Prostate gland (tissue), 2 donors: ENCODE measurements around the gene OTOA. TPM values are rescaled to one million over a fixed set of nuclear protein-coding genes. Genes with fewer than 3 reads are reported as not detected.
"Not testable (repeated sequence)": the region's sequence is repeated elsewhere in the genome, so short reads cannot be mapped to it uniquely, and the experiment has no call there.

Experiments
- DNase-seq: peaks from one replicate; pipeline ENCODE4 v3.0.0-alpha.2; 2019; ENCODE audit warnings: low spot score
- H3K27ac ChIP-seq, 2 donors: fragments of 200-600 bp; sonication (generic); 2 replicates each; pipeline ENCODE4 v1.5.1; 2017 to 2019
- H3K27me3 ChIP-seq: fragments of 200-600 bp; sonication (generic); replicated peaks from 2 replicates; pipeline ENCODE4 v1.5.1; 2019; ENCODE audit not compliant: insufficient read depth
- H3K36me3 ChIP-seq, 2 donors: fragments of 200-600 bp; sonication (generic); 1 replicate in 1 of 2; 2 replicates in 1 of 2; pipeline versions ENCODE4 v1.5.1 to v1.8.1; 2017 to 2019
- H3K4me1 ChIP-seq: fragments of 200-600 bp; sonication (generic); replicated peaks from 2 replicates; pipeline ENCODE4 v1.5.1; 2019
- H3K4me3 ChIP-seq, 2 donors: fragments of 200-600 bp; sonication (generic); 2 replicates each; pipeline ENCODE4 v1.5.1; 2017 to 2019
- H3K9me3 ChIP-seq: fragments of 200-600 bp; sonication (generic); 2 replicates; pipeline ENCODE4 v1.5.1; 2017
- POLR2A ChIP-seq: fragments of 450-650 bp; IDR thresholded peaks from one replicate; pipeline ENCODE4 v1.6.1; 2016; ENCODE audit warnings: antibody characterized with exemption, mild to moderate bottlenecking
- POLR2AphosphoS5 ChIP-seq: sonication (generic); formaldehyde crosslinking; IDR thresholded peaks from one replicate; pipeline ENCODE4 v1.6.1; 2017; ENCODE audit warnings: antibody characterized with exemption
- WGBS: methylation state at CpG from one replicate; pipeline ENCODE4 v1.1.5; 2018; 5-methylcytosine and 5-hydroxymethylcytosine counted together
- intact Hi-C: fragments of 100-400 bp; cut with DNase I; formaldehyde crosslinking; loops from one replicate; pipeline ENCODE4 v1.14.2; 2022
- total RNA-seq, 2 donors: library from RNA; depleted of rRNA; stranded (reverse); fragments of >200 nt; gene quantifications; one replicate each; pipeline ENCODE4 v1.1.0, GENCODE V29; 2016
- TF ChIP-seq, protein P1 (sequence below), 4 experiments: fragments of 200-600 bp in 2 of 4; fragments of 450-650 bp in 2 of 4; sonication (generic) in 2 of 4; IDR thresholded peaks; 1 replicate in 3 of 4; 2 replicates in 1 of 4; pipeline ENCODE4 v1.5.1; 2016 to 2019; ENCODE audit warnings: antibody characterized with exemption in 4 of 4, mild to moderate bottlenecking in 2 of 4, moderate library complexity in 2 of 4

The OTOA gene
- total RNA-seq, 2 donors from 2014 or later: 0.68 TPM

GRCh38 chr16:21723532-21723931, 59.8 kb downstream of the OTOA start:
- DNase-seq: no peak
- intact Hi-C loops: no loop called here
- Histone ChIP-seq H3K27me3 (no peaks in the 10 kb centered on the region), H3K9me3 (no peaks in the 10 kb centered on the region), H3K4me3 (no peak overlapping the region), H3K36me3 (no peaks in the 10 kb centered on the region), H3K4me1 (no peaks in the 10 kb centered on the region), H3K27ac (no peak overlapping the region)
- 77% methylated on average over 2 of the region's 2 CpGs for WGBS
- TF ChIP-seq POLR2A: no peak
- TF ChIP-seq POLR2AphosphoS5: no peak
- TF ChIP-seq, protein P1, sequence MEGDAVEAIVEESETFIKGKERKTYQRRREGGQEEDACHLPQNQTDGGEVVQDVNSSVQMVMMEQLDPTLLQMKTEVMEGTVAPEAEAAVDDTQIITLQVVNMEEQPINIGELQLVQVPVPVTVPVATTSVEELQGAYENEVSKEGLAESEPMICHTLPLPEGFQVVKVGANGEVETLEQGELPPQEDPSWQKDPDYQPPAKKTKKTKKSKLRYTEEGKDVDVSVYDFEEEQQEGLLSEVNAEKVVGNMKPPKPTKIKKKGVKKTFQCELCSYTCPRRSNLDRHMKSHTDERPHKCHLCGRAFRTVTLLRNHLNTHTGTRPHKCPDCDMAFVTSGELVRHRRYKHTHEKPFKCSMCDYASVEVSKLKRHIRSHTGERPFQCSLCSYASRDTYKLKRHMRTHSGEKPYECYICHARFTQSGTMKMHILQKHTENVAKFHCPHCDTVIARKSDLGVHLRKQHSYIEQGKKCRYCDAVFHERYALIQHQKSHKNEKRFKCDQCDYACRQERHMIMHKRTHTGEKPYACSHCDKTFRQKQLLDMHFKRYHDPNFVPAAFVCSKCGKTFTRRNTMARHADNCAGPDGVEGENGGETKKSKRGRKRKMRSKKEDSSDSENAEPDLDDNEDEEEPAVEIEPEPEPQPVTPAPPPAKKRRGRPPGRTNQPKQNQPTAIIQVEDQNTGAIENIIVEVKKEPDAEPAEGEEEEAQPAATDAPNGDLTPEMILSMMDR (IDR thresholded peaks at IDR 0.05): no peak

DNA sequence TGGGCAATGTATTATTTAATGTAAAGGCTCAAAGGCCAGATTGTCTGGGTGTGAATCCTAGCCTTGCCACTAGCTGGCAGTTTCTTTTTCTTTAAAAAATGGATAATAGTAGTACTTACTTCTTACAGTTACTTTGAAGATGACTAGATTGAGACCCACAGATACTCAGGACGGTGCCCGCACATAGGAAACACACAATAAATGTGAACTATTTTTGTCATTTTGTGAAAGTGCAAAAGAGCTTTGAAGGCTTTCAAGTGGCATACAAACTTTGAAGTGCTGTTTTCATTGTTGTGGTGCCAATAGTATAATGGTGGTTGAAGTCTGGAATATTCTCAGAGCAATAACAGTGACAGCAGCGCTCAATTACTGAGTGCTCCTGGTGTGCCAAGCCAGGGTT, 63.6 kb downstream of the OTOA start:
- Histone ChIP-seq H3K27me3 (no peaks in the 10 kb centered on the region), H3K27ac (no peak overlapping the region), H3K36me3 (no peaks in the 10 kb centered on the region), H3K9me3 (no peaks in the 10 kb centered on the region), H3K4me1 (no peaks in the 10 kb centered on the region), H3K4me3 (no peak overlapping the region)
- DNase-seq: no peak
- intact Hi-C loops: no loop called here
- 79% methylated on average over 3 of the region's 3 CpGs for WGBS
- TF ChIP-seq, protein P1 (IDR thresholded peaks at IDR 0.05): no peak
- TF ChIP-seq POLR2AphosphoS5 (no peak), POLR2A (no peak)

DNA sequence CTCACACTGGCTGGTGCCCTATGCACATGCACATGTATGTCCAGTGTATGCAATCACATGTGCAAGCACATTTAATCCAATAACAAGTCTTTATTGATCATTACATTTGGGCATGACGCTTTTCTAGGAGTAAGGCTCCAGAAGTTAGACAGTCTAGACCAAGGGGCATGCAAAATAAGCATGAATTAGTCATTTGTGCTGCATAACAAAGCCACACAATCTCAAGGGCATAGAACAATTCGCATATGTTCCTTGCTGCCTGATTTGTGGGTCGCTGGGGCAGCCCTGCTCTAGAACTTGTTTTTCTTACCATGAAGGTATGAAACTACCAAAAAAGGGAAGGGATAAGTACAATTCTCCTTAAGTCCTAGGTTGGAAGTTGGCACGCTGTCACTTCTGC, 67.5 kb downstream of the OTOA start:
- H3K36me3 ChIP-seq, DNase-seq, H3K27me3 ChIP-seq, H3K4me1 ChIP-seq, H3K27ac ChIP-seq, intact Hi-C loops, H3K4me3 ChIP-seq, H3K9me3 ChIP-seq: not testable (repeated sequence)
- WGBS: 88% methylated on average over 4 of the region's 4 CpGs

GRCh38 chr16:21740637-21741036, 76.9 kb downstream of the OTOA start:
- WGBS: no CpG with 5 or more reads among the region's 7 CpGs
- not testable (repeated sequence) for H3K9me3 ChIP-seq

DNA sequence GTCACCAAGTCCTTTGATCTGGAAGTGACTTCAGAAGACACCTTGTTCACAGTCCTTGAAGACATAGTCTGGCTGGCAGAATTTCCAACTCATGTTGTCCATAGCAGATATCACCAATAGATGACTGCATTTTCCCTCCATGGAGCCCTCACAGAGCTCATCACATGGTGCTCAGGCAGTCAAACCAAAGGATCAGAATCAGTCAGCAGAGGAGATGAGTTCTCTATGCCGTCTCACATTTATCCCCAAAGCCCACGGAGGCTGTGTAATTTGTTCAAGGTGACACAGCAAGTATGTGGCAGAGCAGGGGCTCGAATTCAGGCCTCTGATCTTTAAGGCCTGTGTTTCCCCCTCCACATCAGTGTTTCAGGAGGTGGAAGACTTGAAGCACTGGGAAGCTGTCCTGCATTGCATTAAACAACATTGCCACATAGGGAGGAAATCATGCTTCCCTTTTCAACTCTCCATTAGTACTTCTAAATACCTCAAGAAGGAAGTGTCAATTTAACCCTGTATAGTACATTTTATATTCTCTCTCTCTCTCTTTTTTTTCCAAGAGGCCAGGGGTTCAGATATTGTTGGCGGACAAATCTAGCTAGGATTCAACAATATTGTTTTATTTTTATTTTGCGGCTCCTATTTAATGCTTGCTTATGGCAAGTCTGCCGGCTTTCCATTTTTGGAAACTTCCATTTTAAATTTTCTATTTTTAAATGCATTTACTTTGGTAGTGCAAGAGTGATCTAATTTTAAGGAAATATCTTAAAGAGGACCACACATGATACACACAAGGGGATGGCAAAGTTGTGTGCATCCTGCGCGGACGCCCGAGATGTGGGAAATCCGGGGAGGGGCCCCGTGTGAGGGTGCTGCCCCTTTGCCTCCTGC, 92.7 kb downstream of the OTOA start:
- H3K4me3 ChIP-seq, intact Hi-C loops, H3K4me1 ChIP-seq, H3K36me3 ChIP-seq, H3K27ac ChIP-seq, H3K27me3 ChIP-seq, DNase-seq, H3K9me3 ChIP-seq: not testable (repeated sequence)
- 59% methylated on average over 6 of the region's 12 CpGs for WGBS

More at GRCh38 chr16:21740637-21741036, 76.9 kb downstream of the OTOA start:
- H3K27ac ChIP-seq, H3K4me3 ChIP-seq, H3K4me1 ChIP-seq, H3K36me3 ChIP-seq, DNase-seq, intact Hi-C loops, H3K27me3 ChIP-seq: not testable (repeated sequence)

- WGBS: 47% methylated on average over 3 of the region's 31 CpGs
- not testable (repeated sequence) for DNase-seq
Measured at GRCh38 chr16:21757080-21757671, 93.4 kb downstream of the OTOA start.

GRCh38 chr16:21768280-21768679, 104.5 kb downstream of the OTOA start:
- DNase-seq, H3K27me3 ChIP-seq, H3K4me1 ChIP-seq, H3K27ac ChIP-seq, intact Hi-C loops, H3K4me3 ChIP-seq, H3K9me3 ChIP-seq, H3K36me3 ChIP-seq: not testable (repeated sequence)
- 95% methylated on average over 1 of the region's 2 CpGs for WGBS

More at GRCh38 chr16:21757080-21757671, 93.4 kb downstream of the OTOA start:
- H3K4me1 ChIP-seq, H3K27me3 ChIP-seq, H3K4me3 ChIP-seq, H3K9me3 ChIP-seq, H3K27ac ChIP-seq, H3K36me3 ChIP-seq, intact Hi-C loops: not testable (repeated sequence)

DNA sequence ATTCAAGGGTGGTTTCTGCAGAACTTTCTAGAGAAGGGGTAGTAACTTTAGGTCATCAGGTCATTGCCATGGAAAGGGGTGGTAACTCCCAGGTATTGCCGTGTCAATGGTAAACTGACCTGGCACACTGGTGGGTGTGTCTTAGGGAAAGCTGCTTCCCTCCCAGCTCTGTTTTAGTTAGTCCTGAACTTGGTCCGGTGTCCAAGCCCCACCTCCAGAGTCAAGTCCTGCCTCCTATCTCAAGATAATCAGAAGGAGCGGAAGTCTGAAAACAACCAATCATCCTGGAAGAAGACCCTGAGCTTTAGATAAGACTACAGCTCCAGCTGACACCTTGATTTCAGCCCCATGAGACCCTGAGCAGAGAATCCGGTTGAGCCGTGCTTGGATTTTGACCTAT, 105.0 kb downstream of the OTOA start:
- H3K4me3 ChIP-seq, H3K27me3 ChIP-seq: not testable (repeated sequence)
- no CpG with 5 or more reads among the region's 5 CpGs for WGBS

DNA sequence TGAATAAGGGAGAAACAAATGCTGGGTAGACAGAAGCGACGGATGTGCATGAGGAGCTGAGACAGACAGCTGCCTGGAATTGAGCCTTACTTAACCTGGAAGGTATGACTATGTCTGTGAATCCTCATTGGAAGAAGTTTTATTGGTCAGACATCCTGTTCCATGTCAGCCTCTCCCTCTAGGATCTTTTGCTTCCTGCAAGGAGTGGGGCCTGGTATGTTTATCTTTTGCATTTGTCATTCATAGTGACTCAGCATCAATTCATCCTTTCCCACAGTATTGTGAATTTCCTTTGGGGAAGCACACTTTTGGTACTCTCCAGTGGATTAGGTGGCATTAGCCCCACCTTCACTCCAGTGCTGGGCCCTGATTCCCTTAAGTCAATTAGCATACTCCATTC, 105.5 kb downstream of the OTOA start:
- whole genome bisulfite sequencing: 88% methylated on average over 2 of the region's 2 CpGs
- H3K27me3 ChIP-seq, intact Hi-C loops, DNase-seq, H3K27ac ChIP-seq, H3K36me3 ChIP-seq, H3K4me1 ChIP-seq, H3K9me3 ChIP-seq, H3K4me3 ChIP-seq: not testable (repeated sequence)

More for the DNA sequence above, 105.0 kb downstream of the OTOA start:
- H3K9me3 ChIP-seq, H3K4me1 ChIP-seq, H3K36me3 ChIP-seq, intact Hi-C loops, DNase-seq, H3K27ac ChIP-seq: not testable (repeated sequence)

DNA sequence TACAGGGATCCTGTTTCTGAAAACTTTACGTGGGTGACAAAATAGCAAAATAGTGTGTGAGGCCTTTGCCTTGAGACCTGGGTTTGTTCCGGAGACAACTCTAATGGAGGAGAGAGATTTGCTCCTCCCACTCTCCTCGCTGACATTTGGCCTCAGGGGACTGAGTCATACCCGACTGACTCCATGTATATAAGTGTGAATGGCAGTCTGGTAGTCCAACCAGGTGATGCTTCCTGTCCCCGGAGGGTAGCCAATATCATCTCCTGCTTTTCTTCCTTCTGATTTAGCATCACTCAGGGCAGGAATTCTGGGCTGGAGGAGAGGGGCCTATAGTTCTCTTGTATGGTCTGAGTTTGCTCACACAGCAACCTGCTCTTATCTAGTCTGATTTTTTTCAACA, 106.8 kb downstream of the OTOA start:
- WGBS: 75% methylated on average over 1 of the region's 5 CpGs
- H3K36me3 ChIP-seq, H3K4me1 ChIP-seq, DNase-seq, H3K9me3 ChIP-seq, intact Hi-C loops, H3K27ac ChIP-seq, H3K4me3 ChIP-seq, H3K27me3 ChIP-seq: not testable (repeated sequence)
